ENCODE results near the gene COX6A1.
"Not testable (repeated sequence)": the region's sequence is repeated elsewhere in the genome, so short reads cannot be mapped to it uniquely, and the experiment has no call there.

The COX6A1 gene

DNA sequence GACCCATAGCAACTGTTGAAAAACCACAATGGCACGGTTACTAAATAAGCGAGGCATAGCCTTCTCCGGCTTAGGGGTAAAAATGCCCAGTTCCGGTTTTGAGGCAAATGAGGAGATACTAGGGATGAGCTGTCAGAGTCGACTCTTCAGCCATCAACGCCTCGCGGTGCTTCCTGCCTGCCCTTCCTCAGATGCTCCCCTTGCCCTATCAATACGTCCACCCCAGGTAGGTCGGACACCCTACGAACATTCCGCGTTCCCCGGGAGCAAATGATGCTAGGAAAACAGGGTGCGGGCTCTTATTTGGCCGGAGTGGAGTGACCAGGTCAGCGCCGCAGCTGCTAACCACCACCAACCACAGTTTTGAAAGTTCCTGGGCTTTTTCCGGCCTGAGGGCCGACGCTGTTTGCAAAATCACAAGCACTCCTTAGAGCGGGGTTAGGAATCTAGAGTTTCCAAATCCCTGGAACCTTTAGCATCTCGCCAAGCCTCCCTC is 30.5 kb downstream of the COX6A1 start:
- peak; percentile 50 for DNase-seq (ENCODE audit: low spot score)

DNA sequence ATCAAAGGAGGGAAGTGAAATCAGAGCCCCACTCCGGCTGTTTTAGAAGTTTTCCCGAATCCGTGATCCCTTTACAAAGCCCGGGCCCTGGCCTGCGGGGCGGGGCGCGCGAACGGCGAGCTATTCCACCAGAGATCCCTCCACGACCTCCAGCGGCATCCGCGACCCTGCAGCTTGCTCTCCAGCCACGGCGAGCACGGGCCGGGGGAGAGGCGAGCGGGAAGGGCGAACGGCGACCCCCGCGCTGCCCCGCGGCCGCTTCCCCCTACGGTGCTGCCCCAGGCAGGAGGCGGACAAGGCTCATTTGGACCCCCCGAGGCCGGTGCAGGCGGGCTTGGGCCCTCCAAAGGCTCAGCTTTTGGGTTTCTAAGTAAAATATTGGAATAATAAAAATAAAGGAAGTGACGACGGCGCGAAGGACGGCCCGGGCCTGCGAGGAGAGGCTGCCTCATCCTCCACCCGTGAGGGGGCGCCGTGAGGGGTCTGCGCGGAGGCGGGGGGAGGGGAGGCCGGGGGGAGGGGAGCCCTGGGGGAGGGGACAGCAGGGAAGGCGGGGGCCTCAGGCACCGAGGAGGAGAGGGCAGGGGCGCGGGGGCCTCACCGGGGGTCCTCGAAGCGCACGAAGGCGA is 31.0 kb downstream of the COX6A1 start:
- no peak for DNase-seq (ENCODE audit: low spot score)

DNA sequence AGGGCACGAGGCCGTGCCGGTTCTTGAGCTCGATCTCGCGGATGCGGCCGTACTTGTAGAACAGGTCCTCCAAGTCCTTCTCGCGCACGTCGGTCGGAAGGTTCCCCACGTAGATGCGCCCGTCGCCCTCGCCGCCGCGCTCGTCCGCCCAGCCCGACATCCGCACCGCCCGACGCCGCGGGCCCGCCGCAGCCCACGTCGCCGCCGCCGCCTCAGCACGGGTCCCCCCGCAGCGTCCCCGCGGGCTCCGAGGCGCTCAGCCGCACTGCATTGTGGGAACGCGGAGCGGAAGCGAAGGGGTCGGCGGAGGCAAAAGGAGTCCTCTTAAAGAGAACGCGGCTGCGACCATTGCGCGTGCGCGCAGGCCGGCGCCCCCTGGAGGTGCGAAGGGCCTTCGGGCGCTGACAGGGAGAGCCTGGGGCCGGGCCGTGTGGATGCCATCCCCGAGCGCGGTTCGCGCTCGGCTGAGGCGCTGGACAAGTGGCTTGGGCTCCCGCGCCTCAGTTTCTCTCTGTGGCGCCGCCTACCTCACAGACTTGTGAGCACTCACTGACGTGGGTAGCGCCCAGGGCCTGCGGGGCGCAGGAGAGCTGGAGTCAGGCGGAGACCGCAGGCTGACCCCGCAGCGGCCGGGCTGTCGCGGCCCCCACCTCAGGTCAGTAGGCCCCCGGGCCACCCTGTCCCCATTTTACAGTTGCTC is 31.7 kb downstream of the COX6A1 start, which contains the start of gene SRSF9:
Gene SRSF9, minus strand, starts transcription at position 299 of the 700 bp plus-strand sequence. Its CDS starts 139 bp downstream, at position 160.
- DNase-seq (ENCODE audit: low spot score) = peak; percentile 100

DNA sequence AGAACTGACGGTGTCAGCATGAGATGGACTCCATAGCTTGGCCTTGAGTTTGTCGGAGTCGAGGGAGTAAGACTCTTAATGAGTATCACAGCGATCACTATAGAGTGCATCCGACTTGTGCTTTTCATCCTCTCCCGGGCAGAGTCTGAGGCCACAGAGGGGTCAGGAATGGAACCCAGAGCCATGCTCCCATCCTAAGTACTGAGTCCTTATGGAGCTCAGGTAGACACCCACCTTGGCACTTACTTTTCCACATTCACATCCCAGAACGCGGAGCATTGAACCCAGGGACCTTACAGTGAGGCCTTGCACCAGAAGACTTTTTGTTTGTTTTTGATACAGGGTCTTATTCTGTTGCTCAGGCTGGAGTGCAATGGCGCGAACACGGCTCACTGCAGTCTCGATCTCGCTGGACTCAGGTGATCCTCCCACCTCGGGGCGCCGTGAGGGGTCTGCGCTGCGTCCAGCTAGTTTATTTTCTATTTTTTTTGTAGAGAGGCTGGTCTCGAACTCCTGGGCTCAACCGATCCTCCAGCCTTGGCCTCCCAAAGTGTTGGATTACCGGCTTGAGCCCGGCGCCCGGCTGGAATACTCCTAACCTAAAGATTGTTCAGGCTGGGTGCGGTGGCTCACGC is 32.4 kb downstream of the COX6A1 start:
- DNase-seq (ENCODE audit: low spot score) = peak; percentile 22

DNA sequence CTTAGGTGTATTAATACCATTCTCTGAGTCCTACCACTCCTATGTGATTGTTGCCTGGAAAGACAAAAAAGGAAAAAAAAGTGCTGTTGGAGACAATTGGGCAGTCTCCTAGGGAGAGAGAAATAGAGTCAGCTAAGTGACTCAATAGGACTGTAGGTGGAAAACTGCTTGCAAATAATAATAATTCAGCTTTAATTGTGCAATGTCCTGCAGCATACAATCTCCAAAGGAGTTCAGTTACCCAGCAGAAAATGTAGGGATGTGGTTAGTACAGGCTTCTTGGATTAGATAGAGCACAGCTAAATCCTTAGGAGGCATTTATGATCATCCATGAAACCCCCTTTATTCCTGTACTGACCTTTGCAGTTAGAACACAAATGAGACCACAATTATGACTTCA is 34.6 kb downstream of the COX6A1 start:
- no peak for DNase-seq (ENCODE audit: low spot score)

DNA sequence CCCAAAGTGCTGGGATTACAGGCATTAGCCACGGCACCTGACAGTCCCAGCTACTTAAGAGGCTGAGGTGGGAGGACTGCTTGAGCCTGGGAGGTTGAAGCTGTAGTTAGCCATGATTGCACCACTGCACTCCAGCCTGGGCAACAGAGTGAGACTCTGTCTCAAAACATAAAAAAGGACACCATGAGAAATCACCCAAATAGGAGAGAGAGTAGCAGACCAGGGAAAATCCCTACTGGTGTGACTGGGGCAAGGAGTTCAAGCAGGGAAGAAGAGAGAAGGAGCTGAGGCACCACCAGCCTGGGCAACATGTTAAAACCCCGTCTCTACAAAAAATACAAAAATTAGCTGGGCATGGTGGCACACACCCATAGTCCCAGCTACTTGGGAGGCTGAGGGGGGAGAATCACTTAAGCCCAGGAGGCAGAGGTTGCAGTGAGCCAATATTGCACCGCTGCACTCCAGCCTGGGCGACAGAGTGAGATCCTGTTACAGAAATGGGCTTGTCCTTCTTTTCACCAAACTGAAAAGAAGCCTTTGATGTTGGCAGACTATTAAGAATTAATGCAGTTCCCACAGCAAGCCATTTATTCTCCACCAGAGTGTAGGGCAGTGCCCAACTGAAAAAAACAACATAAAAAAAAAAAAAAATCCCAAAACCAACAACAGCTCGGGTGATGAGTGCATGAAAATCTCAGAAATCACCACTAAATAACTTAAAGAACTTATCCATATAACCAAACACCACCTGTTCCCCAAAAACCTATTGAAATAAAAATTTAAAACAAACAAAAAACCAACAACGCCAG is 36.1 kb downstream of the COX6A1 start:
- DNase-seq (ENCODE audit: low spot score) = no peak

DNA sequence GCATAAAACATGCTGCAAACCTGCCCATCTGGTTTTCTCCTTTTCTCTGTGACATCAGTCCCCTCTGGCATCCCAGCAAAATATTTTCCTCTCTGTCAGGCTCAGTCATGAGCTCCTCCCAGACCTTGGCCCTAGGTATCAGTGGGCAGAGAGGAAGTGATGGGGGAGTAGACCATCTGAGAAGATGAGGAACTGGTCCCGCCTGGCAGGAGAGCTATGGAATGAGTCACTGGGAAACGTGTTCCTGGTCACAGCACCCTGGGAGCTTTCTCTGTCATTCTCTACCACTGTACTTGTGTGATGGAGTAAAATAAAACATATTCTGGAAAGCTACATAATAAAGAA is 36.7 kb downstream of the COX6A1 start:
- peak; percentile 80 for DNase-seq (ENCODE audit: low spot score)

DNA sequence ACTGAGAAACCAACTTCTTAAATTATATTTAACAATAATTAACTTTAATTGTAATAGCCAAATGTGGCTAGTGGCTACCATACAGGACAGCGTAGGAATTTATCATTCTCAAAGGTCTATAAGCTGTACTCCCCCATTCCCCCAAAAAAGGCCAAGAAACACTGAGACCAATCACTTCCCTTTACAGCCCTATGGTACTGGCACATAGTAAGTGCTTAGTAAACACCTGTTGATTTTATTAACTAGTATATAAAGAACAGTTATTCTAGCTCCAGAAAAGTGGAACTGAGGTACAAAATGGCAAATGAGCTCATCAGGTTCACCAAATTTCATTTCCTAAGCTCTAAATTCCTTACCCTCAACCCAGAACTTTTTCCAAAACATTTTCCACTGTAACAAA is 37.7 kb downstream of the COX6A1 start:
- no peak for DNase-seq (ENCODE audit: low spot score)

DNA sequence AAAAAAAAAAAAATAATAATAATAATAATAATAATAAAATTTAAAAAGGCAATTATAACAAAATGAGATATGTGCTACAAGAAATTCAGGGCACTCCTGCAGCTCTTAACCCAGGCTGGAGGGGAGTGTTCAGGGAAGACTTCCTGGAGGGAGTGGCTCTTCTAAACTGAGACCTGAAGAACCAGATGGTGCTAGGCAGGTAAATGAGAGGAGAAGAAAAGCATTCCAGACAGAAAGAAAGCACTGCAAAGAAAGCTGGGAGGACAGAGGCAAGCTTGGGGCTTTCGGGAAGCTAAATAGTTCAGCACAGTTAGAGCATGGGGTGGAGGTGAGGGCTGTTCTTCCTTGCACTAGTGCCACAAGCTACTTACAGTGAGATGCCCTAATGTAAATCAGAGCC is 41.5 kb downstream of the COX6A1 start:
- DNase-seq (ENCODE audit: low spot score) = no peak

DNA sequence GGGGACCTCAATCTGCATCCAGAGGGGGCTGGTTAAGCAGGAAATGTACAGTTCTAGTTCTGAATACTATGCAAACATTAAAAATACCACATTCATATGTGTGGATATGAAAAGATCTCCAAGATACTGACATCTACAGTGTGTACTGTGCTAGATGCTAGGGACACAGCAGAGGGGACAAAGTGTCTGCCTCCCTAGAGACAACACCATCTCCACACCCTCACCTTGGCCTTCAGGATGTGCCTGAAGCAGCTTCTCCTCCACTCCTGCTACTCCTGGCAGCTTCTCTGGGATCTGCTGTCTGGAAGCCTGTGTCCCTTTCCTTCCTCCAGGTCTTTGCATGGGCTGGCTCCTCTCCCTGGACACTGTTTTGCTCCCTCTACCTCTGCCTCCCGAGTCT is 42.3 kb downstream of the COX6A1 start:
- DNase-seq (ENCODE audit: low spot score) = no peak

DNA sequence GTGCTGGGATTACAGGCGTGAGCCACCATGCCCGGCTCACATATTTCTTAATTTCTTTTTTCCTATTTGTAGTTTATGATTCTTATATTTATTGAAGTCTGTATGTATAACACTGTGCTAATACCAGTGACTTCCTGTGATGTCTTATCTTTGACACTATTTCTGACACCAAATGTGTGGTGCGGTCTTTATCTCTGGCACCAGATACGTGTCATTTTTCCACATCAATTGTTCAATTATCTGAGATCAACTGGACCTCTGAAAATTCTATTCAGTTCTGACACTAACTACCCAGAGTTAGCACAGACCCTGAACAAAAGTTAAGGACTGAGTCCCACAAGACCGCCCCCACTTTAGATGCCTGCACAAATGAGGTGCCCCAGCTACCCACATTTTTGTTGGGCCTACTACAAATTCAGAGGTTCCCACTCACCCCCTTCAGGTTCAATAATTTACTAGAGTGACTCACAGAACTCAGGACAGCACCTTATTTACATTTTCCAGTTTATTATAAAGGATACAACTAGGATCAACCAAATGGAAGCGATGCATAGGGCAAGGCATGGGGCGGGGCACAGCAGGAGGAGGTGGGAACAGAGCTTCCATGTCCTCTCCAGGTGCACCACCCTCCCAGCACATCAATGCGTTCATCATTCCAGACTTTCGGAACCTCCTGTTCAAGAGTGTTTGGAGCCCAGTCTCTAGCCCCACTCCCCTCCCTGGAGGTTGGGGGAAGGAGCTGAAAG is 43.3 kb downstream of the COX6A1 start:
- no peak for DNase-seq (ENCODE audit: low spot score)

DNA sequence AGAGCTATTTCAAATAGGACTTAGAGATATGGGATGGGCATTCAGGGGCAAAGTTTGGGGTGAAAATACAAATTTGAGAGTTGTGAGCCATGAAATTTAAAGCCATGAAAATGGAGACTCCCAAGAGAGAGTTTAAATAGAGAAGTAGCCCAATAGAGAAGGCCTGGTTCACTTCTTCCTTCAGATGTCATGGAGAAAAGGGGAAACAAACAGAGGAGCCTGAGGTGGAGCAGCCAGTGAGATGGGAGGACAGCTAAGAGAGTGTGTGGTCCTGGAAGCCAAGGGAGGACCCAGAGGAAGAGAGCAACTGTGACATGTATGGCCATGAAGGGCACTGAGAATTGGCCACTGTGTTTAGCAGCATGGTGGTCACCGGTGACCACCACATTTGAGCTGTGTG is 45.7 kb downstream of the COX6A1 start:
- no peak for DNase-seq (ENCODE audit: low spot score)

DNA sequence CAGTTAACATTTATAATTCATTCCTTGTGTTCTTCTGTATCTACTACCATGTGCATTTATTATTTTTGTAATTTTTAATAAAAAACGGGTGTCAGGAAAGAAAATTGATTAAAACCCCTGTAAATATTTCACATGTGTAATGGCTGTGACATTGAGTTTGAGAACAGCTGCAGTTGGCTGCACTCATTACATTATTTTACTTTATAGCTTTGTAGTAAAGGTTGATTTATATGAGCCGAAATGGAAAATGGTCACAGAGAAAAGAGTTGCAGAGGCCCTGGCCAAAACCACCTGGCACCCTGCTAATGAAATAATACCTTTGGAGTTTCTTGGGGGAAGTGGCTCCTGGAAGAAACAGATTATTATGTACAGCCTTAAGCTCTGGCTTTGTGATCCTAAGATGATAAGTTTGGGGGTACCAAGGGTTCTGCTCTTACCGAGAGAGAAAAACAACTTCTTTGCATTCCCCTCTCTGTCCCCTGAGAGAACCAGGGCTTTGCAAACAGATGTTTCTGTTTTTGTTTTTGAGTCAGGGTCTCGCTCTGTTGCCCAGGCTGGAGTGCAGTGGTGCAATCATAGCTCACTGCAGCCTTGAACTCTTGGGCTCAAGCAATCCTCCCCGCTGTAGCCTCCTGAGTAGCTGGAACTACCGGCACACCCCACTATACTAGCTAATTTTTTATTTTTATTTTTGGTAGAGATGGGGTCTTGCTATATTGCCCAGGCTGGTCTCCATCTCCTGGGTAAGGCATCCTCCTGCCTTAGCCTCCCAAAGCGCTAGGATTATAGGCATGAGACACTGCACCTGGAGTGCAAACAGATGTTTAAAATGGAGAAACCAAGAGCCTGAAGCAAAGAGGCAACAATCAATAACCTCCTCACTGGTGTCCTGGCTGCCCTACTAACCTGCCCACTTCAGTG is 48.3 kb downstream of the COX6A1 start:
- DNase-seq (ENCODE audit: low spot score) = no peak

DNA sequence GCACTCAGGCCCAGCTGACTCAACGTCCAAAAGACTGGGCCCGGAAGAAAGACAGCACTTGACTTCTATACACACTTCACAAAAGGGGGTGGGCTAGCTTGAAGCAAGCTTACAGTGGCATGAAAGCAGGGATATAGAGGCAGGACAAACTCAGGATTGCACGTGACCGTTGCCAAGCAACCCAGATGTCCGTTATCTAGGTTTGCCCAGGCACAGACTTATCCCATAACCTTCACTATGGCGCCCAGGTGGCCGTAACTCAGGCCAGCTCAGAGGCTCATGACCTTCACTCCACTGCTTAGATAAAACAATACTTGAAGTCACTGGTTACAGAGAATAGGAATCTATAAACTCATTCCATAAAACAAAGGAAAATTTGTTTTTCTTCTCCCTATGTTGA is 49.6 kb downstream of the COX6A1 start:
- not testable (repeated sequence) for DNase-seq (ENCODE audit: low spot score)

DNA sequence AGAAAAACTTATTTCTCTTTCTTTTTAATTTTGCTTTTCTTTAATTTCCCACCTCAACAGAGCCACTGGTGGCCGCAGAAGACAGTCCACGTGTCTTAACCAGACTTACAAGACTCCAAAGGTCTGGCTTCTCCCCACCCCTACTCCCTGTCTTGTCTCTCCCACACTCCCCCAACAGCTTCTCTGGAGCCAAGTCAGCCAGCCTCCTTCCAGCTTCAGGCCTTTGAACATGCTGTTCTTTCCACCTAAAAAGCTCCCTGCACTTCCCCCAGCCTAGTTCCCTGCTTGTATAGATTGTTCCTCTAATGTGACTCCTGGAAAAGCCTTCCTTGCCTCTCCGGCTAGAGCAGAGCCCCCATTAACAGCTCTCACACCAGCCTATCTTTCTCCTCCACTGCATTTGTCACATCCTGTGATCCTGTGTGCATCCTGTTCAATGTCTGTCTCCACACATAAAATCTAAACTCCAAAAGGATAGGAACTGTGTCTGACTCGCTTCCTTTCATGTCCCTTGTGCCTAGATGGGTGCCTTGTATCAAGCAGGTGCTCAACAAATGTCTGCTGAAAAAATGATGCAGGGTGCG is 50.2 kb downstream of the COX6A1 start:
- DNase-seq (ENCODE audit: low spot score) = no peak

DNA sequence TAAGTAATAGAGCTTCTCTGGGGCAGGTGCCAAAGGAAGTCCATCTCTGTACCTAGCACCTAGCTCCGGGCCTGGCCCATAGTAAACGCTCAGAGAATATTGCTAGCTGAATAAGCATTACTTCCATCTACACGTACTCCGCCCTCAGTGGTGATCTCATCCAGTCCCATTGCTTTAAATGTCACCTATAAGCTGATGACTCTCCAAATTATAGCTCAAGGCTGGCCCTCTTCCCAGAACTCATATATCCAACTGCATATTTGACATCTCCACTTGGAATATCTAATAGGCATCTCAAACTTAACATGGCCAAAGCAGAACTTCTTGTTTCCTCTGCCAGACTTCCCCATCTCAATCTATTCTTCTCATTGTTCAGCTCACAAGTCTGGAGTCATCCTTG is 51.1 kb downstream of the COX6A1 start:
- no peak for DNase-seq (ENCODE audit: low spot score)

DNA sequence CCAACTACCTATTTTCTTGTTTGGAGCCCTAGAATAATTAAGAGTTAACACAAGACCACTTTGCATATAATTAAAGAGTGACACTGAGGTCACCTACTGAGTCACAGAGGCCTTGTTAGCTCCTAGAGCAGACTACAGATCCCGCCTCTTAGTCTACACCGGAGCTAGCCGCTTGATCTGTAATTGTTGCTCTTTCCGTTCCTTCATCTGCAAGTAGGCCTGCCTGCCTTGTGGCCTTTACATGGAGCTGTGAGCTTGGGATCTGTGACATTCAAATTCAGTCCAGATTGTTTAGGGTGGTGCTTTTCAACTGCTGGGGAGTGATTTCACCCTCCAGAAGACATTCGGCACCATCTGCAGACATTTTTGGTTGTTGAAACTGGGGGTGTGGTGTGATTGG is 52.4 kb downstream of the COX6A1 start:
- no peak for DNase-seq (ENCODE audit: low spot score)

Data from AG08395 (cell line).